Ishikawa (cell line): Measurements from ENCODE around the gene RCAN2.

ENCODE experiments used
- CEBPB ChIP-seq: IDR thresholded peaks from 2 replicates; pipeline ENCODE4 v1.6.1; 2012
- CREB1 ChIP-seq: IDR thresholded peaks from 2 replicates; pipeline ENCODE4 v1.6.1; 2012; ENCODE audit warnings: low read depth
- EGR1 ChIP-seq: IDR thresholded peaks from 2 replicates; pipeline ENCODE4 v1.6.1; 2012
- EP300 ChIP-seq: IDR thresholded peaks from 2 replicates; pipeline ENCODE4 v1.6.1; 2012; ENCODE audit warnings: borderline replicate concordance
- FOXM1 ChIP-seq: IDR thresholded peaks from 2 replicates; pipeline ENCODE4 v1.6.1; 2012; ENCODE audit warnings: low read depth, borderline replicate concordance
- NFIC ChIP-seq: IDR thresholded peaks from 2 replicates; pipeline ENCODE4 v1.6.1; 2012
- RAD21 ChIP-seq: IDR thresholded peaks from 2 replicates; pipeline ENCODE4 v1.6.1; 2012; ENCODE audit warnings: low read depth
- TAF1 ChIP-seq: IDR thresholded peaks from 2 replicates; pipeline ENCODE4 v1.6.1; 2012; ENCODE audit warnings: low read depth, mild to moderate bottlenecking
- TCF12 ChIP-seq: IDR thresholded peaks from 2 replicates; pipeline ENCODE4 v1.6.1; 2012; ENCODE audit warnings: low read depth
- TEAD4 ChIP-seq: IDR thresholded peaks from 2 replicates; pipeline ENCODE4 v1.6.1; 2012
- USF1 ChIP-seq: IDR thresholded peaks from 2 replicates; pipeline ENCODE4 v1.6.1; 2012
- YY1 ChIP-seq: IDR thresholded peaks from 2 replicates; pipeline ENCODE4 v1.6.1; 2012; ENCODE audit warnings: low read depth
- ZBTB7A ChIP-seq: IDR thresholded peaks from 2 replicates; pipeline ENCODE4 v1.6.1; 2012; ENCODE audit warnings: low read depth
- TF ChIP-seq, protein P1 (sequence below): IDR thresholded peaks from 2 replicates; pipeline ENCODE4 v1.6.1; 2012
- TF ChIP-seq, protein P2 (sequence below): IDR thresholded peaks from 2 replicates; pipeline ENCODE4 v1.6.1; 2012; ENCODE audit warnings: low read depth, mild to moderate bottlenecking

Gene RCAN2

DNA sequence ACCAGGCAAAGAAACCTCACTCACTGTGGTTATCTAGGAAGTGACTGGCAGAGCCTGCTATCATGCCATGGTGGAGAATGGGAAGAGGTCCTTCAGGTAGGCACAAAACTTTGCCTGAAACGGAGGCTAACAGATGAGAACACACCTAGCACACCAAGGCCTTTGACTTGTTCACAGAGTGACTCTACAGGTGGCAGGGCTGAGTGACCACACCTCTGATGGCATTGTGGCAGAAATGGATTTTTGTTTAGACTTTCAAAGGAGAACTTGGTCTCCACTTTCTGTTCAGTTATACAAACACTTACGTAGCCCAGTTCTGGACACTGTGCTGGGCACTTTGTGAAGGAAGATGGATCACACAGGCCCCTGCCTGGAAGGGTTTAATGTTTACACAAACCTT, 204.2 kb downstream of the RCAN2 start:
- TF ChIP-seq, protein P1, sequence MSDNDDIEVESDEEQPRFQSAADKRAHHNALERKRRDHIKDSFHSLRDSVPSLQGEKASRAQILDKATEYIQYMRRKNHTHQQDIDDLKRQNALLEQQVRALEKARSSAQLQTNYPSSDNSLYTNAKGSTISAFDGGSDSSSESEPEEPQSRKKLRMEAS, result no peak
- TF ChIP-seq EGR1 (no peak), USF1 (no peak), NFIC (no peak), FOXM1 (no peak), YY1 (no peak), EP300 (no peak), TCF12 (no peak), TAF1 (no peak), CEBPB (no peak), RAD21 (no peak), ZBTB7A (no peak)
- TF ChIP-seq, protein P2, sequence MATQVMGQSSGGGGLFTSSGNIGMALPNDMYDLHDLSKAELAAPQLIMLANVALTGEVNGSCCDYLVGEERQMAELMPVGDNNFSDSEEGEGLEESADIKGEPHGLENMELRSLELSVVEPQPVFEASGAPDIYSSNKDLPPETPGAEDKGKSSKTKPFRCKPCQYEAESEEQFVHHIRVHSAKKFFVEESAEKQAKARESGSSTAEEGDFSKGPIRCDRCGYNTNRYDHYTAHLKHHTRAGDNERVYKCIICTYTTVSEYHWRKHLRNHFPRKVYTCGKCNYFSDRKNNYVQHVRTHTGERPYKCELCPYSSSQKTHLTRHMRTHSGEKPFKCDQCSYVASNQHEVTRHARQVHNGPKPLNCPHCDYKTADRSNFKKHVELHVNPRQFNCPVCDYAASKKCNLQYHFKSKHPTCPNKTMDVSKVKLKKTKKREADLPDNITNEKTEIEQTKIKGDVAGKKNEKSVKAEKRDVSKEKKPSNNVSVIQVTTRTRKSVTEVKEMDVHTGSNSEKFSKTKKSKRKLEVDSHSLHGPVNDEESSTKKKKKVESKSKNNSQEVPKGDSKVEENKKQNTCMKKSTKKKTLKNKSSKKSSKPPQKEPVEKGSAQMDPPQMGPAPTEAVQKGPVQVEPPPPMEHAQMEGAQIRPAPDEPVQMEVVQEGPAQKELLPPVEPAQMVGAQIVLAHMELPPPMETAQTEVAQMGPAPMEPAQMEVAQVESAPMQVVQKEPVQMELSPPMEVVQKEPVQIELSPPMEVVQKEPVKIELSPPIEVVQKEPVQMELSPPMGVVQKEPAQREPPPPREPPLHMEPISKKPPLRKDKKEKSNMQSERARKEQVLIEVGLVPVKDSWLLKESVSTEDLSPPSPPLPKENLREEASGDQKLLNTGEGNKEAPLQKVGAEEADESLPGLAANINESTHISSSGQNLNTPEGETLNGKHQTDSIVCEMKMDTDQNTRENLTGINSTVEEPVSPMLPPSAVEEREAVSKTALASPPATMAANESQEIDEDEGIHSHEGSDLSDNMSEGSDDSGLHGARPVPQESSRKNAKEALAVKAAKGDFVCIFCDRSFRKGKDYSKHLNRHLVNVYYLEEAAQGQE, result no peak

GRCh38 chr6:46284475-46284874, 206.8 kb downstream of the RCAN2 start:
- TF ChIP-seq USF1 (no peak), TEAD4 (no peak), NFIC (no peak), TCF12 (no peak), CREB1 (no peak), RAD21 (no peak), CEBPB (no peak), YY1 (no peak), ZBTB7A (no peak), EGR1 (no peak), TAF1 (no peak), EP300 (no peak)
- TF ChIP-seq, protein P2, result no peak
- TF ChIP-seq, protein P1, result no peak

- TF ChIP-seq TCF12 (no peak), EP300 (no peak), CEBPB (no peak), CREB1 (no peak), TEAD4 (no peak), EGR1 (no peak), YY1 (no peak), USF1 (no peak), FOXM1 (no peak), RAD21 (no peak), NFIC (no peak), TAF1 (no peak), ZBTB7A (no peak)
- TF ChIP-seq, protein P1, result no peak
- TF ChIP-seq, protein P2, result no peak
Measured at GRCh38 chr6:46281110-46281509, 210.1 kb downstream of the RCAN2 start.

DNA sequence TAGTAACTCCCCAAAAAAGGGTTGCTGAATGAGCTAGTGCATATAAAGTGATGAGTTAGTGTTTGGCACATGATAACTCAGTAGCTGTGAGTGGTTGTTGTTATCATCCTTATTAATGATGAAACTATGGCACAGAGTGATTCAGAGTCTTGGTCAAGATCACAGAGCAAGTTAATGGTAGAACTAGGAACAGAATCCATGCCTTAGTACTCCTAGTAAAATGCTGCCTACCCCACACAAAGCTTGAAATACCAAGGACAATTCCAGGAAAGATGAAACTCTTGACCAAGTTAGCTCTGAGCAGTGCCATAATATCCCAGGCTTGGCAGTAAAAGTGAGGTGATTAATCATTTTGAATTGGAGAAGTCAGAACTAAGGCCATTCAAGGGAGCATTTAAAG, 211.4 kb downstream of the RCAN2 start:
- TF ChIP-seq CREB1, result no peak
- TF ChIP-seq TCF12, result no peak
- TF ChIP-seq, protein P1, result no peak
- no peak for TF ChIP-seq FOXM1
- TF ChIP-seq RAD21, result no peak
- no peak for TF ChIP-seq TAF1
- no peak for TF ChIP-seq TEAD4
